IPS-15b (cell line): ENCODE measurements around the gene GREB1L.
"Not testable (repeated sequence)": the region's sequence is repeated elsewhere in the genome, so short reads cannot be mapped to it uniquely, and the experiment has no call there.

Source experiments
- H3K27me3 ChIP-seq: one replicate; pipeline ENCODE4 v1.6.1; 2013; ENCODE audit warnings: low read length; ENCODE audit not compliant: control insufficient read depth, insufficient read depth
- H3K36me3 ChIP-seq: one replicate; pipeline ENCODE4 v1.6.1; 2013; ENCODE audit warnings: low read length; ENCODE audit not compliant: control insufficient read depth, insufficient read depth
- H3K4me1 ChIP-seq: one replicate; pipeline ENCODE4 v1.6.1; 2013; ENCODE audit warnings: mild to moderate bottlenecking, low read length; ENCODE audit not compliant: control insufficient read depth, insufficient read depth
- H3K4me3 ChIP-seq: one replicate; pipeline ENCODE4 v1.5.1; 2013; ENCODE audit warnings: low read depth, low read length
- H3K9ac ChIP-seq: one replicate; pipeline ENCODE4 v1.6.1; 2013; ENCODE audit warnings: low read depth, mild to moderate bottlenecking, low read length
- H3K9me3 ChIP-seq: one replicate; pipeline ENCODE4 v1.6.1; 2013; ENCODE audit warnings: mild to moderate bottlenecking, low read length; ENCODE audit not compliant: control insufficient read depth, insufficient read depth

The GREB1L gene

DNA sequence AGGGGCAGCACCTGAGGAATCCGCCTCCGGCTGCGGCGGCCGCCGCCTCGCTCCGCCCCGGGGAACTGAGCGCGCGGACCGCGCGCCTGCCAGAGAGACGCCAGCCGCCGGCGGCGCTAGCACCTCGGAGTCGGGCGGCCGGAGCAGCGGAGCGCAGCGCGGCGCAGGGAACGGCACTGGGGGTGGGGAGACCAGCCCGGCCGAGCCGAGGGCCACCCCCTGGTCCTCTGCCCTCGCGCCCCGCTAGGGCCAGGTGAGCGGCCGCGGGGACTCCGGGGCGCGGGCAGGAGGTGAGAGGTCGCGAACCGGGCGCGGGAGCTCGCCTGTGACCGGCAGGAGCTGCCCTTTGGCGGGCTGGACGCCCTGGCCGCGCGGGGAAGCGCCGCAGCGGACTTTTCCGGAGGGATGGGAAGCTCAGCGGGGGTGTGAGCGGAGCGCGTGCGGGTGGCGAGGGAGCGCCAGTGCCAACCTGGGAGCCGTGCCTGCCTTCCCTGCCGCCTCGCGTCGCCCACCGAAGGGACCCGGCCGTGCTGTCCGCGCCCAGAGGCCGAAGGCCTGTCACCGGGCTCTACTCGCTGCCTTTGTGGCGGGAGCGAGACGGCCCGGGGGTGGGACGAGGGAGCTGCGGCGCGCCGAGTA, at the start of gene GREB1L:
GREB1L (plus strand) TSS at position 92 of the 639 bp plus-strand sequence. CDS start 141,287 bp downstream, outside the sequence.
- no peaks in the 10 kb centered on the region for H3K9me3 ChIP-seq
- peak within 1 kb of the TSS; percentile 47 for H3K9ac ChIP-seq
- peaks cover 76% of the 10 kb centered on the region for H3K27me3 ChIP-seq
- no peaks in the 10 kb centered on the region for H3K4me1 ChIP-seq
- H3K4me3 ChIP-seq = peak within 1 kb of the TSS; percentile 75
- no peaks in the 10 kb centered on the region for H3K36me3 ChIP-seq

DNA sequence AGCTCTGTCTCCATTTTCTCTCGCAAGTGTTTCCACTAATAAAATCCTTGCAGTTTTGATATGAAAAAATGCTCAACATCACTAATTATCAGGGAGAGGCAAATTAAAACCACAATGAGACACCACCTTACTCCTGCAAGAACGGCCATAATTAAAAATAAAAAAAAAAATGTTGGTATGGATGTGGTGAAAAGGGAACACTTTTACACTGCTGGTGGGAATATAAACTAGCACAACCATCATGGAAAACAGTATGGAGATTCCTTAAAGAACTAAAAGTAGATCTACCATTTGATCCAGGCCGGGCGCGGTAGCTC, 49.8 kb upstream of the GREB1L start:
- H3K9me3 ChIP-seq = no peaks in the 10 kb centered on the region
- no peaks in the 10 kb centered on the region for H3K4me1 ChIP-seq
- H3K36me3 ChIP-seq = no peaks in the 10 kb centered on the region
- no peak overlapping the region for H3K4me3 ChIP-seq
- no peak overlapping the region for H3K9ac ChIP-seq
- no peaks in the 10 kb centered on the region for H3K27me3 ChIP-seq

DNA sequence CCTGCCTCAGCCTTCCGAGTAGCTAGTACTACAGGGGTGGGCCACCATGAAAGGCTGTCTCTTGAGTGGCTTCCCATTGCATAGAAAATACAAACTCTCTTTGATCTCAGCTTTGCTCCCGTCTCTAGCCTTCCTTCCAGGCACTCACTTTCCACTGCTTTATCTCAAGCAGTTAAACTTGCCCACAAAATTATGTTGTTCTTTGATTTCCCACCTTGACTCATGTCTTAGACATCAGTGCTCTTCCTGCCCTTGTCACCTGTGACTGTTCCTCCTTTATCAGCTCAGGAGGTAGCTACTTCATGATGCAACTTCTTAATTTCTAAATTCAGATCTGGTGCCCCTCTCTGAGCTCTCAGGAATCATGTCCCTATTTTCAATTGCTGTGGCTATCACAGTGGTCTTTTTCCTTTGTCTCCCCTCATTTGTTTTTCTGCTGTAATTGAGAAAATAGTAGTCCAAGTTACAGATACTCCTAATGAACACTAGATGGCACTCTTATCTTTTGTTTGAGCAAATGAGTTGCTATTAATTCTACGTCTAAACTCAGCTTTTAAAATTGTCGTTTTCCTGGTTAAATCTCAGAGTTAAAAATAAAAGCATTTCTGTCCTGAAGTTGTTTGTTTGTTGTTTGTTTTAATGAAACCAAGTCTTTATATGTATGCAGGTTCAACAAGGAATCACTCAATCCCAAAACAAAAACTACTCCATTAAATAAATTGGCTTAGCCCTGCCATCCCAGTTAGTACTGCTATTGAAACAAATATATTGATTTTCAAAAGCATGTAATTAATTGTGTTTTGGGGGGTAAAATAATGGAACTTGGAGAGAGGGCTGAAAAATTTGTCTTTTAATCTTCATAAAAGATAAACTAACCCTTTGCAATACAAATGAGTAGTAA, 46.9 kb upstream of the GREB1L start:
- no peak overlapping the region for H3K9ac ChIP-seq
- H3K9me3 ChIP-seq = no peaks in the 10 kb centered on the region
- no peak overlapping the region for H3K4me3 ChIP-seq
- H3K36me3 ChIP-seq = no peaks in the 10 kb centered on the region
- no peaks in the 10 kb centered on the region for H3K27me3 ChIP-seq
- H3K4me1 ChIP-seq = no peaks in the 10 kb centered on the region

DNA sequence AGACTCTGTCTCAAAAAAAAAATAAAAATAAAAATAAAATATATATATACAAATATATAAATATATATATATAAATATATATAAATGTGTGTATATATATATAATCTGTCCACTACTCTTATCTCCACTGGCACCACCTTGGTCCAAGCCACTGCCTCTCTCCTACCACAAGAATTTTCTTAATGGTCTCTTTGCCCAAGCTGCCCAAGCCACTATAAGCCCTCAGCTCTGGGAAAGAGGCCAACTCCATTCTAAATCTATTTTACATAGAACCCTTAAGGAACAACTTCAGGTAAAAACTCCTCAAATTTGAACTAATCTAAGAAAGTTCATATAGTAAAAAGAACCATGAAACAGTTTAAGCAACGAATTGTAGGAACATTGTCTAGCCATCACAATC, 45.6 kb upstream of the GREB1L start:
- Histone ChIP-seq H3K4me3 (no peak overlapping the region), H3K27me3 (no peaks in the 10 kb centered on the region), H3K4me1 (no peaks in the 10 kb centered on the region), H3K9ac (no peak overlapping the region), H3K9me3 (no peaks in the 10 kb centered on the region), H3K36me3 (no peaks in the 10 kb centered on the region)

DNA sequence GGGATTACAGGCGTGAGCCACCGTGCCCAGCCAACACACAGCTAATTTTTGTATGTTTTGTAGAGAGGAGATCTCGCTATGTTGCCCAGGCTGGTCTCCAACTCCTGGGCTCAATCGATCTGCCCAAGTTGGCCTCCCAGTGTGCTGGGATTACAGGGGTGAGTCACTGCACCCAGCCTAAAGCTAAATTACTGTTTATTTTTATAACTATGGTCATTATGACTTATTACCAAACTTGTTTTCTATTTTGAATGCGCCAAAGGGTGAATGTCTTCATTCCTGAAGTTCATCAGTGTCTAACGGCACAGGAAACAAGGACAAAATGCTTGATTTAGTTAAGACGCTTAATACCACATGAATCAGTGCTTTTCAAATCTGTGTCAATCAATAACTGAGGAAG, 38.9 kb upstream of the GREB1L start:
- H3K27me3 ChIP-seq = no peaks in the 10 kb centered on the region
- no peaks in the 10 kb centered on the region for H3K9me3 ChIP-seq
- H3K4me1 ChIP-seq = no peaks in the 10 kb centered on the region
- no peaks in the 10 kb centered on the region for H3K36me3 ChIP-seq
- H3K9ac ChIP-seq = no peak overlapping the region
- no peak overlapping the region for H3K4me3 ChIP-seq

DNA sequence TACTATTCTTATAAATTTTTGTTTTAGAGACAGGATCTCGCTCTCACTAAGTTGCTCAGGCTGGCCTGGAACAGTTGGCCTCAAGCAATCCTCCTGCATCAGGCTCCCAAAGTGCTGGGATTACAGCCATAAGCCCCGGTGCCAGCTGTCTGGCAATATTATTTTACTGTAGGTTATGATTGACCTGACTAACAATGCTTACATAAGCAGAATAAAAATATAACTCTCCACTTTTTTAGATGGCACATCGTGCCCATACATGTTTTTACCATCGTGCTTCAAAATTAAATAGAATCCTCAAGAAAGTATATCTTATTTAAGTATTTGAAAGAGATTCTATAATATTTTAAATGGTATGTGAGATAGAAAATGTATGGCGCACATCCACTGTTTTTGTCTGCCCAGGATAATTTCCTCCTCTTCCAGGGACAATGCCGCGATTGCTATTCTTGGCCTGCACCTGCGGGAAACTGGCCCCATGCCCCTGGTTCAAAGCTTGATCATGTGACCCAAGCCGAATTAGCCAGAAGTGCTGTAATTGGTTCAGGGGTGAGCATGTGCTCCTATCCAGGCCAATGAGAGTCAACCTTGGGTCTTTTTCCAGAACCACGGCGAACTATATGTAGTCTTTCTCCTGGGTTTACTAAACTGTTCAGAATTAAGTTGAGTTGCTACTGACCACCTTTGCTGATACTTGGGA, 38.3 kb upstream of the GREB1L start:
- Histone ChIP-seq H3K9ac (no peak overlapping the region), H3K4me1 (no peaks in the 10 kb centered on the region), H3K4me3 (no peak overlapping the region), H3K9me3 (no peaks in the 10 kb centered on the region), H3K36me3 (no peaks in the 10 kb centered on the region), H3K27me3 (no peaks in the 10 kb centered on the region)

DNA sequence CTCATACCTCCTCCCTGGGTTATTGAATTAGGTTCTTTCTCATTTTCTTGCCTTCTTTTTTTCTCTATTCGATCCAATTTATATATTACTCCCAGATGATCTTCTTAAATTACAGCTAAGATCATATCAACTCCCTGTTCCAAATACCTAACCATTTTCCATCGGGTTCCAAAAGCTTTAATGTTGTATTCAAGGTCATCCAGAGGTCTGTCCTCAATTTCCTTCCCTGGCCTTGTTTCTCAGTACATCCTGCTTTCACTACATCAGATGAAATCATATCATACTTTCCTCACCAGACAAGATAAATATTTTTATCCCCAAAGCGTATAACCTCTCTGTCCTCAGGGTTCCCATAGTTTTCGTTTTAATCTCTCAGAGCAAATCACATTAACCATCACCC, 36.3 kb upstream of the GREB1L start:
- H3K9me3 ChIP-seq = no peaks in the 10 kb centered on the region
- no peaks in the 10 kb centered on the region for H3K27me3 ChIP-seq
- no peak overlapping the region for H3K9ac ChIP-seq
- H3K36me3 ChIP-seq = no peaks in the 10 kb centered on the region
- no peak overlapping the region for H3K4me3 ChIP-seq
- H3K4me1 ChIP-seq = no peaks in the 10 kb centered on the region

DNA sequence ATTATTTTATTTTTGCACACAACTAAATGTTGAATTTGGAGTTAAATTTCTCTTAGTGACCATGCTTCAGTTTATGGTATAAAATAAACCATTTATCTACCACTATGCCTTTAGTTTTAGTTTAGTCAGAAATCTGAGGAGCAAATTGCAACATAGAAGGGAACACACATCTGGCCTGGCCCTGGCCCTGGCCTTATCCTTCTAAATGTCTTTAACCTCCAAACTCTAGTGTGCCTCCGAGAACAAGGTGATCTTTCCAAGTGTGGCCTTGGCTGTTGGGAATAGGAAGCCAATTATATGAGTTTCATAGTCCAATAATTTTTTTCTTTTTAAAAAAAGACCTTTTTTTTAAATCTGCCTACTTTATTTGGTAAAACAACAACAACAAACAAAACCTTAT, 31.8 kb upstream of the GREB1L start:
- no peak overlapping the region for H3K4me3 ChIP-seq
- H3K4me1 ChIP-seq = no peaks in the 10 kb centered on the region
- H3K9ac ChIP-seq = no peak overlapping the region
- H3K9me3 ChIP-seq = no peaks in the 10 kb centered on the region
- no peaks in the 10 kb centered on the region for H3K36me3 ChIP-seq
- H3K27me3 ChIP-seq = peaks cover under 1% of the 10 kb centered on the region

DNA sequence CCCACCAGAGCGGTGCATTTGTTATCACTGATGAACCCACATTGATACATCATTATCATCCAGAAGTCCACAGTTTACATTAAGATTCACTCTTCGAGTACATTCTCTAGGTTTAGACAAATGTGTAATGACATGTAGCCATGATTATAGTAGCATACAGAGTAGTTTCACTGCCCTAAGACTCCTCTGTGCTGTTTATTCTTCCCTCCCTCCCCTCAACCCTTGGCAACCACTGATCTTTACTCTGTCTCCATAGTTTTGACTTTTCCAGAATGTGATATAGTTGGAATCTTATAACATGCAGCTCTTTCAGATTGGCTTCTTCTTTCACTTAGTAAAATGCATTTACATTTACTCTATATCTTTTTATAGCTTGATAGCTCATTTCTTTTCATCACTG, 31.2 kb upstream of the GREB1L start:
- H3K9ac ChIP-seq = no peak overlapping the region
- peaks cover 5% of the 10 kb centered on the region for H3K27me3 ChIP-seq
- H3K4me1 ChIP-seq = no peaks in the 10 kb centered on the region
- no peak overlapping the region for H3K4me3 ChIP-seq
- no peaks in the 10 kb centered on the region for H3K36me3 ChIP-seq
- no peaks in the 10 kb centered on the region for H3K9me3 ChIP-seq

DNA sequence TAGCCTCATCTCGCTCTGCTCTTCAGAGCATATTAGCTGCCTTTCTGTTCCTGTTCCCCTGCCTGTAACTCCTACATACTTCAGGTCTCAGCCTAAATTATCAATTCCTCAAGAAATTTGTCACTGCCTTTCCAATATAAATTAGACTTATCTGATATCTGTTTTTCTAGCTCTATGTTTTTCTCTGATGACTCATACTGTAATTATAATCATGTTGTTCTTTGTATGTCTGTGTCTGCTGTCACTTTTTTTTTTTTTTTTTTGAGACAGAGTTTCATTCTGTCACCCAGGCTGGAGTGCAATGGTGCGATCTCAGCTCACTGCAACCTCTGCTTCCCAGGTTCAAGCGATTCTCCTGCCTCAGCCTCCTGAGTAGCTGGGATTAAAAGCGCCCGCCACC, 27.6 kb upstream of the GREB1L start:
- not testable (repeated sequence) for H3K9me3 ChIP-seq, H3K4me3 ChIP-seq, H3K36me3 ChIP-seq, H3K9ac ChIP-seq, H3K4me1 ChIP-seq
- peaks cover 27% of the 10 kb centered on the region for H3K27me3 ChIP-seq

DNA sequence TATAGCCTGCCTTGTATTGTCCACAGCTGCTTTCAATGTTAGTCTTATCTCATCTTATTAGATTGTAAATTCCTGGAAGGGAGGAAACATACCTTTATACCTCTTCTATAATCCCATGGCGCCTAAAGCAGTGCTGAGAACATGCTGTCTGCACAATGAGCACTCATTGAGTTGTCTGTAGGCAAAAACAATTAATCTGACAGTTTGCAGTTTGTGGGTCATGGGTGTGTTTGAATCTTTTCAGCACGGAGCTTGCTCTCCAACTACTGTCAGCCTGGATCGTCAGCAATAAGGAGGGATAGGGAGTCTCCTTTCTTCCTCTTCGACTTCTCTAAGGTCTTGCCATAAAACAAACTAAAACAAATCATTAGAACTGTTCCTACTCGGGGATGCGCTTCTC, 26.5 kb upstream of the GREB1L start:
- Histone ChIP-seq H3K4me1 (peaks cover 7% of the 10 kb centered on the region), H3K9me3 (no peaks in the 10 kb centered on the region), H3K4me3 (no peak overlapping the region), H3K9ac (no peak overlapping the region), H3K36me3 (no peaks in the 10 kb centered on the region), H3K27me3 (peaks cover 32% of the 10 kb centered on the region)

DNA sequence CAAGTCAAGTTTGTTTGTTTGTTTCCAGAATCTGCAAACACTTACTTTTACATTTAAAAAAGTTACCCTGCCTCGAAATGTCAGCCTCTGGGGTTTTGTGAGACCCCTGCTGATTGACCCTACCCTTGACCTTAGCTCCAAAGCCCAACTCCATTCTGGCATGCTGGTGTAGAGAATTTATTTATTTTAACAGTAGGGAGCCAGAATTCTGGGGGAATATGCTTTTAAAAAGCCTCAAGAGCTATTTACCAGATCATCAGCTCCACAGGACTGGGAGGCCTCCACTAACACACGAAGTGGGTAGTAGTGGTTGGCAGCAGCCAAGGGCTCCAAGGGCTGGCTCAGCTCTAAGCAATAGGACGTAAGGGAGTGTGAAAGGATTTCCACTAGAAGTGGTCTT, 23.2 kb upstream of the GREB1L start:
- H3K4me1 ChIP-seq = peaks cover 7% of the 10 kb centered on the region
- H3K36me3 ChIP-seq = no peaks in the 10 kb centered on the region
- no peak overlapping the region for H3K9ac ChIP-seq
- no peak overlapping the region for H3K4me3 ChIP-seq
- no peaks in the 10 kb centered on the region for H3K9me3 ChIP-seq
- H3K27me3 ChIP-seq = peaks cover 40% of the 10 kb centered on the region
